ENCODE results near the gene ZNF500. TPM values are rescaled to one million over a fixed set of nuclear protein-coding genes. Genes with fewer than 3 reads are reported as not detected.

ZNF500 gene
- total RNA-seq, 4 donors from 2014 or later, result 3.8 to 11.7 (median 8.2) TPM

DNA sequence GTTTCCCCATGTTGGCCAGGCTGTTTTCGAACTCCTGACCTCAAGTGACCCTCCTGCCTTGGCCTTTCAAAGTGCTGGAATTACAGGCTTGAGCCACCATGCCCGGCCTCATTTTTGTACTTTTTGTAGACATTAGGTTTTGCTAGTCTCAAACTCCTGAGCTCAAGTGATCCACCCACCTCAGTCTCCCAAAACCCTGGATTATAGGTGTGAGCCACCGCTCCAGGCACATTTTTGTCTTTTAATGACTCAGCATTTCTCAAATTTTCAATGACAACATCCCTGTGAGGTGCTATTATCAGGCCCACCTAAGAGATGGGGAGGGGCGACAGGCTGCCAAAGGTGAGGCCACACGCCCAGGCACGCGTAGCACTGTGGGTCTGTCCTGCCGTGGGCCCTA lies 20.1 kb upstream of the ZNF500 start:
- TF ChIP-seq, protein P1, sequence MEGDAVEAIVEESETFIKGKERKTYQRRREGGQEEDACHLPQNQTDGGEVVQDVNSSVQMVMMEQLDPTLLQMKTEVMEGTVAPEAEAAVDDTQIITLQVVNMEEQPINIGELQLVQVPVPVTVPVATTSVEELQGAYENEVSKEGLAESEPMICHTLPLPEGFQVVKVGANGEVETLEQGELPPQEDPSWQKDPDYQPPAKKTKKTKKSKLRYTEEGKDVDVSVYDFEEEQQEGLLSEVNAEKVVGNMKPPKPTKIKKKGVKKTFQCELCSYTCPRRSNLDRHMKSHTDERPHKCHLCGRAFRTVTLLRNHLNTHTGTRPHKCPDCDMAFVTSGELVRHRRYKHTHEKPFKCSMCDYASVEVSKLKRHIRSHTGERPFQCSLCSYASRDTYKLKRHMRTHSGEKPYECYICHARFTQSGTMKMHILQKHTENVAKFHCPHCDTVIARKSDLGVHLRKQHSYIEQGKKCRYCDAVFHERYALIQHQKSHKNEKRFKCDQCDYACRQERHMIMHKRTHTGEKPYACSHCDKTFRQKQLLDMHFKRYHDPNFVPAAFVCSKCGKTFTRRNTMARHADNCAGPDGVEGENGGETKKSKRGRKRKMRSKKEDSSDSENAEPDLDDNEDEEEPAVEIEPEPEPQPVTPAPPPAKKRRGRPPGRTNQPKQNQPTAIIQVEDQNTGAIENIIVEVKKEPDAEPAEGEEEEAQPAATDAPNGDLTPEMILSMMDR (IDR thresholded peaks at IDR 0.05; ENCODE audit: low read depth), result no peak

DNA sequence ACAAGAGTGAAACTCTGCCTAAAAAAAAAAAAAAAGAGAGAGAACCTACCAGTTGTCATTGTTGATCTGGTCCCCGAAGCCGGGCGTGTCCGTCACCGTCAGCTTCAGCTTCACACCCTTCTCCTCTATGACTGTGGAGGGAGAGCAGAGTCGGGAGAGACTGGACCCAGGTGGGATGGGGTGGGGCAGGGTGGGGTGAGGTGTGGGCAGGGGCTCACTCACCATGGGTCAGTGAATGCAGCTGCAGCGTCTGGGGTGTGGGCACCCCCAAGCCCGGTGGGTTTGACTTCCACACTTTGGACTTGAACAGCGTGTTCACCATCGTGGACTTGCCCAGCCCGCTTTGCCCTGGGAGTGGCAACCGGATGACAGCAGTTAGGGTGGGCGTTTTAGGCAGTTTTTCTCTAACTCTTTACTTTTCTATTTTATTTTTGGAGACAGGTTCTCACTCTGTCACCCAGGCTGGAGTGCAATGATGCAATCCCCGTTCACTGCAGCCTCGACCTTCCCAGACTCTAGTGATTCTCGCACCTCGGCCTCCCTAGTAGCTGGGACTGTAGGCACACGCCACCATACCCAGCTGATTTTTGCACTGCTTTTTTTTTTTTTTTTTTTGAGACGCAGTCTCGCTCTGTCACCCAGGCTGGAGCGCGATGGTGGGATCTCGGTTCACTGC lies 18.9 kb upstream of the ZNF500 start:
- TF ChIP-seq, protein P1 (IDR thresholded peaks at IDR 0.05; ENCODE audit: low read depth), result no peak

DNA sequence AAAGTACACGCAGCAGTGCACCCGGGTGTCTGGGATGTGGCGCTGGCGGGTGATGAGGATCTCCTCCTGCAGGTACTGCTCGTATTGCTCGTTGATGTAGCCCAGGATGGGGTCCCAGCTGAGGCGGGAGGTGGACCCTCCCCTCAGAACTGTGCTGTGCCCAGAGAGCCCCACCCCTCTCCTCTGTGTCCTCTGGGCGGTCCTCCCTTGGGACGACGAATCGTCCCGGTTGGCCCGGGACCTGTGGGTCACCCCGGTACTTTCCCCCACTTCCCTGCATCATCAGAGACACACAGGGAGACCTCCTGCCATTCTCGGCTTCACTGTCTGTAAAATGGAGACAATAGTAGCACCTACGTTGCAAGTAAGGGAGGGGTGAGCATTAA lies 17.0 kb upstream of the ZNF500 start:
- TF ChIP-seq, protein P1 (IDR thresholded peaks at IDR 0.05; ENCODE audit: low read depth), result no peak

DNA sequence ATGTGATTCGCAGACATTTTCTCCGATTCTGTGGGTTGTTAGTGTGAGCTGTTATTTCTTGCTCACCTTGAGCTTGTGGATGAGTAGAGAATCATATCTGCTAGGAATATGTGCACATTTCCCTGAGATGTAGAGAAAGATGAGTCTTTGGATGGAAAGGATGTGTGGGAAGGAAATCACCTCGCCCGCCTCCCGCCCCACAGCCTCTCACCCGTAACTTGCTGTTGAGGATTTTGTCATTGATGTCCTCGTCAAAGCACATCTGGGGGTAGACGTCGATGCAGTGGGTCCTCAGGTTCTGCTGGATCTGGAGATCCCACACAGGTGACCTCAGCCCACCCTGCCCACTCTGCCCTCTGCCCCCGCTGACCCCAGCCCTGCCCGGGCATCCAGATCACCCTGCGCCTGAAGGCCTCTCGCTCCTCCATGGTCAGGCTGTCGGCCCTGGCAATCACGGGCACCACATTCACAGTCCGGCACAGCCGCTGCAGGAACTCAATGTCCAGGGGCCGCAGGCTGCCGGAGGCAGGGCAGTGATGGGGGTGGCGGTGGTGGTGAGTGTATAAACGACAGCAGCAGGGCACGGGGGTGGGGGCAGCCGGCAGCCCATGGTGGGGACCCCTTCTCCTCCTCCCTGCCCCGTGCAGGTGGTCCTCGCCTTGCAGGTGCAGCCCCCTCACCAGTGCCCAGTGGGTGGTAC lies 16.4 kb upstream of the ZNF500 start:
- TF ChIP-seq, protein P1 (IDR thresholded peaks at IDR 0.05; ENCODE audit: low read depth), result no peak

DNA sequence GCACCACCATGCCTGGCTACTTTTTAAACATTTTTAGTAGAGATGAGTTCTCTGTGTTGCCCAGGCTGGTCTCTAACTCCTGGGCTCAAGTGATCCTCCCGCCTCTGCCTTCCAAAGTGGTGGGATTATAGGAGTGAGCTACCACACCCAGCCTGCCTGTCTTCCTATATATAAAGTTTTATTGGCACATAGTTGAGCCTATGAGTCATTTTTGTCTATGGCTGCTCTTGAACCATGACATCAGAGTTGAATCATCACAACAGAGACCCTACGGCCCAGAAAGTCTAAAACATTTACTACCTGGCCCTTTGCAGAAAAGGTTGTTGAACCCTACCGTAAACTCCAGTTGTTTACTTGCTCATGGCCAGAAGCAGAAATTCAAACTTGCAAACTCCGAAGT lies 13.3 kb upstream of the ZNF500 start:
- TF ChIP-seq, protein P1 (IDR thresholded peaks at IDR 0.05; ENCODE audit: low read depth), result no peak

DNA sequence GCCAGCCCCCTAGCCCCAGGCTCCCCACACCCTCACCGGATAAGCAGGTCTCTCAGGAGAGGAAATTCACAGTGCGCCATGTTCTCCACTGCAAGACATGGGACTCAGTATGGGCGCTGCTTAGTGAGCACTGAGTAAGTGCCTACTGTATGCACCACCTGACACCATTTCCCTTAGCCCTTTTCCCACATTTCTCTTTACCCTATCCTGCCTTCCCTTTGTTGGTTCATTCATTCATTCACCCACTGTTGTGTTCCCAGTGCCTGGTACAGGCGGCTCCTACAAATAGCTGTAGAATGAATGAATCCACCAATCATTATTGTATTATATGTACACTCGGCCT lies 11.1 kb upstream of the ZNF500 start:
- TF ChIP-seq, protein P1 (IDR thresholded peaks at IDR 0.05; ENCODE audit: low read depth), result no peak

DNA sequence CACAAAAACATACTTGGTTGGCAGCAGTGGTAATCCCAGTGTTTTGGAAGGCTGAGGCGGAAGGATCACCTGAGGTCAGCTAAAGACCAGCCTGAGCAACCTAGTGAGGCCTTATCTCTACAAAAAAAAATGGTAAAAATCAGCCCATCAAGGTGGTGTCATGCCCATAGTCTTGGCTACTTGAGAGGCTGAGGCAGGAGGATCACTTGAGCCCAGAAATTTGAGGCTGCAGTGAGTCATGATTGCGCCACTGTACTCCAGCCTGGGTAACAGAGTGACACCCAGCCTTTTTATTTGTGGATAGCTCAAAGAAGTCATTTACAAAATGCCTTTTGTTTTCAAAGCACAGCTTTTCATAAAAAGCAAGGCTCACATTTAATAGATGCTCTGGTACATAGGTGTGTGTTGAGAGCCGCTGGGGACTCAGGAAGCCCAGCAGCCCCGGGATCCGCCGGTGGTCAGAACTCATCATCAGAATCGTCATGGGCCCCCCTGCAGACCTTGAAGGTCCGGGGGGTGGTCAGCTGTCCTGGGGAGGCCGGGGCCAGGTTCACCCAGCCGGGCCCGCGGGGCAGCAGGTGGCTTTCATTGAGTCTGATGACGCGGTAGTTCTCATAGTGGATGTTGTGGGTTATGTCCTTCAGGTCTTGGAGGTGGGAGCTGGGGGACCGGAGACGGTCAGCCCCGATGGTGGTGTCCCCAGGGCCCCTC lies 10.5 kb upstream of the ZNF500 start:
- TF ChIP-seq, protein P1 (IDR thresholded peaks at IDR 0.05; ENCODE audit: low read depth), result no peak
